GM19395 (cell line): ENCODE results near the gene CCDC40.

Experiments
- ATAC-seq: cut with Tn5 transposase; IDR thresholded peaks from one replicate; pipeline ENCODE4 v1.9.1; 2021; ENCODE audit warnings: mild to moderate bottlenecking, moderate library complexity; ENCODE audit not compliant: unreplicated experiment

The CCDC40 gene

DNA sequence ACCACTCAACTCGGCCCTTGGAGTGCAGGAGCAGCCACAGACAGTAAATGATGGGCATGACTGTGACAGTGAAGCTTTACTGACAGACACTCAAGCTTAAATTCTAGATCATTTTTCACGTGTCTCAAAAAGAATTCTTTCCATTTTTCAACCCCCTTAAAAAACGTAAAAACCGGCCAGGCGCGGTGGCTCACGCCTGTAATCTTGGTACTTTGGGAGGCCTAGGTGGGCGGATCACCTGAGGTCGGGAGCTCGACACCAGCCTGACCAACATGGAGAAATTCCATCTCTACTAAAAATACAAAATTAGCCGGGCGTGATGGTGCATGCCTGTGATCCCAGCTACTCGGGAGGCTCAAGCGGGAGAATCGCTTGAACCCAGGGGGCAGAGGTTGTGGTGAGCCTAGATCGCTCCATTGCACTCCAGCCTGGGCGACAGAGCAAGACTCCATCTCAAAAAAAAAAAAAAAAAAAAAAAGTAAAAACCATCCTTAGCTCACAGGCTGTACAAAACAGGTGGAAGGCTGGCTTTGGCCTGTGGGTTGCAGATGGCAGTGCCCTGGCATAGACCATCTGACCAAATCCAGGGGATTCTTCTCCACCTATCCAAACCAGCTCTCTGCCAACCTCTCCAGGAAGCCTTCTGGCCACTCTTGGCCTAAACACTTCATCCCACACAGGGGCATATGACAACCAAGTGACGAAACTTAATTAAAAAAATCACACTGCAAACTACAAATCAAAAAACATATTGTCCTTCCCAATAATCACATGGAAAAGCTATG lies 19.0 kb upstream of the CCDC40 start:
- no peak for ATAC-seq

DNA sequence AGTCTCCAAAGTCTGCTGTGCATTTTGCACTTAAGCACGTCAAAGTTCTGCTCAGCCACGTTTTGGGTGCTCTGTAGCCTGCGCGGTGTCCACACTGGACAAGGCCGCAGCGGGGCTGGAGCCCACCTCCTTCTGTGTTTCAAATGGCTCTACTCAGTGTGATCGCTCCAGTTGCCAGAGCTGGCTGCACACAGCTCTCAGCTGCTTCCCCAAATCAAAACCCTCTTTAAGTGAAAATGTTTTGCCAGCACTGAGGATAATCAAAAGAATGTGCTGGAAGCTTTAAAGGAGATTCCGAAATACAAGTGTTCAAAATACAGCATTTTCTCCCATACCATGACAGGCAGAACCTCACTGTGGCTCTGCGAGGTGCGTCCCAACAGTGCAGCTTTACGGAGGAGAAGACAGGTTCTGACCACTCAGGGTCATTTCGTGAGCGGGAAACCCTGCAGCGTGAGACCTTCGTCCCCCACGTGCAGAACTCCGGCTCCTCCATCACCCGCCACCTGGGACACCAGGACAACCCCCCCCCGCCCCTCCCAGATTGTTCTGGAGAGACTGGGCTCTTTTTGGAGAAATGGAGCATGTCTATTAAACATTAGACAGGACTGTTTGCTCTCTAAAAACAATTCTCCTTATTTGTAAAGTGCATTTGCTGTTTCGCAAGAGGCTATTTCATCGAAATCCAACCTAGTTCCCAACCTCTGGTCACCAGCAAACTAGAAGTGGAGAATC lies 17.4 kb upstream of the CCDC40 start:
- ATAC-seq = no peak

DNA sequence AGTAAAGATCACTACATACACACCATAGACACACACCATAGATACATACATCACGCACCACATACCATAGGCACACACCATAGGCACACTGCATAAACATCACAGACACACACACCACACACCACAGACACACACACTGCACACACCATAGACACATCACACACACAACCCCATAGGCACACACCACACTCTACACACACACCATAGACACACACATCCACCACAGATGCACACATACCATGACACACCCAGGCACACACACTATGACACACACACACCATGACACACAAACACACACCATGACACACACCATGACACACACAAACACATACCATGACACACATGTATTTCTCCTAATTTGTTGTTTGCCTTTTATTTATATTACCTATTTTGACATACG lies 14.8 kb upstream of the CCDC40 start:
- ATAC-seq = no peak

GRCh38 chr17:80023481-80024205 lies 12.8 kb upstream of the CCDC40 start:
- no peak for ATAC-seq

- no peak for ATAC-seq
These were observed 12.1 kb upstream of the CCDC40 start for GRCh38 chr17:80024206-80024972.

DNA sequence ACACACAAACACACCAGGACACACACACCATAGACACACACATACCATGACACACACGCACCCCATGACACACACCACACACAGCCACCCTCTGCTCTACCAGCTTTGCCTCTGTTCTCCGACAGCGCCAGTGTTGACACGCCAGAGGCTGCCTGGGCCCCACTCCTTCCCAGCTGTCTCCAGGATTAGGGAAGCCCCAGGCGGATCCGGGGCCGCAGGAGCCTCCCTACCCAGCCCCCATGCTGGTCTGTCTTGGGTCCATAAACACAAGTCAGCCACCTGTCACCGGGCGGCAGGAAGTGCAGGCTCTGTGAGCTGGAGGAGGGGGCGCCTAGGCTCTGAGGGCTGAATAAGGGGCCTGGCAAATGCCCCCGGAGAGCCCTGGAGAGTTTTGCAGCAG lies 11.3 kb upstream of the CCDC40 start:
- no peak for ATAC-seq

GRCh38 chr17:80025796-80026195 lies 10.6 kb upstream of the CCDC40 start:
- ATAC-seq = no peak

GRCh38 chr17:80026359-80027042 lies 9.9 kb upstream of the CCDC40 start:
- ATAC-seq = no peak

- no peak for ATAC-seq
These were observed 9.4 kb upstream of the CCDC40 start for GRCh38 chr17:80027043-80027435.

DNA sequence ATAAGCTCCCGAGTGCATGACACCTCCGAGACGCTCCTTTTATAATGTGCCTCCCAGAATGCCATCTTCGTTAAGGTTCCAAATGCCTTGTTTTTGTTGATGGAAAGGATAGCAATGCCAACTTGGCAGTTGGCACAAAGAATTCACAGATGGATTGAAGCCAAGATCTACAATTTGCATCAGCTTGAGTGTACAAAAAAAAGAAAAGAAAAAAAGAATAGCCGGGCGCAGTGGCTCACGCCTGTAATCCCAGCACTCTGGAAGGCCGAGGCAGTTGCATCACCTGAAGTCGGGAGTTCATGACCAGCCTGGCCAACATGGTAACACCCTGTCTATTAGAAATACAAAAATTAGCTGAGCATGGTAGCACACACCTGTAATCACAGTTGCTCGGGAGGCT lies 8.4 kb upstream of the CCDC40 start:
- no peak for ATAC-seq

DNA sequence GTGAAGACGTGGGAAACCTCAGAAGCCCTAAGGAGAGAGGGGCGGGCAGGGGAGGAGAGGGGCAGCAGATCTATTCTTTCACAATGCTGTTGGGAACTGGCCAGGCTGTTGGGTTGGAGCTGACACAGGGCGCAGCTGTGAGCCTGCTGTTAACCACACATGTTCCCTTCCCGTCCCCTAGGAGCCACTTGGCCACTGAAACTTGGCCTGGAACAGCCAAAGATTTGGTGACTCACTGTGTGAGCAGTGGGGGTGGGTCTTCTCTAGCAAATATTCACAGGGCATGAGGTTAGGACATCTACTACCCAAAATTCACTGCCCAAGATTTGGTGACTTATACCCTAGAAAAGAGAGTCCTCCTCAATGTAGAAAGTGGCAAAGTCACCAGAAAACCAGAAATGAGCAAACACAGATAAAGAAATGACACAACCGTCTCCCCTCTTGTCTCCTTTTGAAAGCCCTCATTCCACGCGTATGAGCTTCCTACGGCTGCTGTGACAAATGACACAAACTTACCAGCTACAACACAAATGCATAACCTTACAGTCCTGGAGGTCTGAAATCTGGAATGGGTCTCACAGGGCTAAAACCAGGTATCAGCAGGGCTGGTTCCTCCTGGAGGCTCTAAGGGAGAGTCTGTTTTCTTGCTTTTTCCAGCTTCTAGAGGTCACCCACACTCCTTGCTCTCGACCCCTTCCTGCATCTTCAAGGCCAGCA lies 7.0 kb upstream of the CCDC40 start:
- ATAC-seq = no peak

GRCh38 chr17:80030730-80031410 lies 5.6 kb upstream of the CCDC40 start:
- no peak for ATAC-seq

- ATAC-seq = no peak
These were observed 4.6 kb upstream of the CCDC40 start for GRCh38 chr17:80031691-80032430.

GRCh38 chr17:80032614-80033171 lies 3.7 kb upstream of the CCDC40 start:
- ATAC-seq = no peak

DNA sequence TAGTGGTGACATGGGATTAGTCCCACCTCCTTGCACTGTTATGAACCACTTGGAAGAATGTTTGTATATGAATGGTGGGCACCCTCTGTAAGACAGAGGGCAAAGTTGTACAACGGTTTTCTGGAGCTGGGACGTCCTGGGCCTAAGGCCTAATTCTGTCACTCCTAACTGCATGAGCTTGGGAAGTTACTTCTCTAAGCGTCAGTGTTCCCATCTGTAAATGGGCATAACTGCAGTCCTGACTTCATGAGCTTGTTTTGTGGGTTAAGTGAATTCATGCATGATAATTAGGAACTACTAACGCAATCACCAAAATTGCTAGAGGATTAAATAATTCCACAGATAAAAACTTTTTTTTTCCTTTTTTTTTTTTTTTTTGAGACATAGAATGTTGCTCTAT lies 2.6 kb upstream of the CCDC40 start:
- ATAC-seq = no peak

DNA sequence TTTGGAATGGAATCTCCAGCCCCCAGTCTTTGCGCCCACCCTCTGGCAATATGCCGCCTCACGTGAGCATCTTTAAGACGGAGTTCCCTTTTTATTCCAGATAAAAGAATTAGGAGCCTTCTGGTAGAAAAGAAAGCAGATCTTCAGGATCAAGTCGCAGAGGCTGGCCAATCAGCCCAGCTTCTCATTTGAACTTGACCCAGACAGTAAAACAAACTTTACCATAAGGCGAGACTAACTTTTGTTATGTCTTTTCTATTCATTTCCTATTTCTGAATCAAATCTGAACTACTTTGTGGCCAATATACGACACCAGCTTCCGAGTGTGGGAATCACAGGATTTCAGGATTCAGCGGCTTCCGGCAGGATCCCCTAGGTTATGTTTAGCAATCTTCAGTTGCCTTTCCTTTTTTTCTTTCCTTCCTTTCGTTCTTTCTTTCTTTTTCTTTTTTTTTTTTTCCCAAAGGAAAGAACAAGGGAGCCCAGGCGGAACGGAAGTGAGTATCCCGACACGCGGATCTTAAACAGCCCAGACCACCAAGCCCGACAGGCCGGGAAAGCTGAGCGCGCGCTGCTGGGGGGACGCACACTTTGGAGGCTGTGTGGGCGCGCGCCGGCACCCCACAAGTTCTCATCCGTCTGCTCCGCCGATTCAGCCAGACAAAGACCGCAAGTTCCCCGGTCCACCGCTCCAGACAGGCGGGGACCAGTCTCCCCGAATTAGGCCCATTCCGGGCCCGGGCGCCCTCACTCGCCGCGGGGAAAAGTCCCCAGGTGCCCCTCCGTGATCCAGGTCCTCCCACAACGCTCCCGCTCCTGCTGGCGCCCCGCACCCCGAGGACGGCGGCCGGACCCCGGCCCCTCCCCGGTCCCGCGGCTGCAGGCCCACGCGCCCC lies 1.4 kb upstream of the CCDC40 start:
- ATAC-seq = no peak

DNA sequence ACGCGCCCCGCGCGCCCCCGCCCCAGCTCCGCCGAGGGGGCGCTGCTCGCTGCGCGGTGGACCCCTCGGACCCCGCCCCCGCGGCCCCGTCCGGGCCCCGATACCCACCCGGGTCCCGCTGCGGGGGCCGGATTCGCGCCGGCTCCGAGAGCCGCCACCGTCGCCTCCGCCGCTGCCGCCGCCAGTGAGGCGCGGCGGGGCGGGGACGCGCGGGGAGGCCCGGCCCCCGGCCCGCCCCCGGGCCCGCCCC lies 830 bp upstream of the CCDC40 start, which contains the start of gene TBC1D16:
Gene TBC1D16, minus strand, starts transcription at position 186 of the 250 bp plus-strand sequence. CDS start 22,325 bp downstream, outside the sequence.
- no peak for ATAC-seq
